A549 (cell line): ENCODE results near the gene SLC30A1. TPM values are rescaled to one million over a fixed set of nuclear protein-coding genes. Genes with fewer than 3 reads are reported as not detected.

Source experiments
- ATAC-seq, 2 experiments: fragments of 200-7000 bp in 1 of 2; fragments of >200 bp in 1 of 2; cut with Nextera tagmentation in 1 of 2; cut with Tn5 transposase in 1 of 2; 3 replicates each; pipeline versions ENCODE4 v1.8.0 to v1.9.1; 2018 to 2020; ENCODE audit warnings: mild to moderate bottlenecking in 1 of 2, moderate library complexity in 1 of 2
- CTCF ChIA-PET: fragments of 300-600 bp; sonication (Branson Sonifier 250); formaldehyde crosslinking; extraction: SDS; loops from one replicate; lab custom pipeline; 2021; ENCODE audit warnings: antibody characterized with exemption, inconsistent platforms; lab: Yijun Ruan, JAX
- POLR2A ChIA-PET: fragments of 350-600 bp; formaldehyde crosslinking; extraction: SDS; loops from one replicate; lab custom pipeline; 2021; ENCODE audit warnings: antibody characterized with exemption, inconsistent platforms; lab: Yijun Ruan, JAX
- DNase-seq, 2 experiments: peaks; one replicate each; pipeline versions ENCODE4 v3.0.0 to v3.0.0-alpha.2; 2011 to 2016; ENCODE audit warnings: low read depth in 1 of 2, low spot score in 1 of 2
- FAIRE-seq: peaks from 2 replicates; lab custom pipeline; 2011; peaks lifted over from hg19 to GRCh38; lab: Jason Lieb, UNC
- H3K27ac ChIP-seq, 2 experiments: fragments of >200 bp; sonication (Bioruptor Twin); formaldehyde crosslinking; 3 replicates each; pipeline ENCODE4 v1.5.1; 2016 to 2017
- H3K4me1 ChIP-seq: fragments of >200 bp; sonication (Bioruptor Twin); formaldehyde crosslinking; 3 replicates; pipeline ENCODE4 v1.6.1; 2016
- H3K4me2 ChIP-seq: fragments of >200 bp; sonication (Bioruptor Twin); formaldehyde crosslinking; 3 replicates; pipeline ENCODE4 v1.6.1; 2016
- H3K4me3 ChIP-seq: fragments of >200 bp; sonication (Bioruptor Twin); formaldehyde crosslinking; 3 replicates; pipeline ENCODE4 v1.5.1; 2016
- H3K9me3 ChIP-seq: fragments of >200 bp; sonication (Bioruptor Twin); formaldehyde crosslinking; 3 replicates; pipeline ENCODE4 v1.6.1; 2016
- ATOH8 ChIP-seq: fragments of 250-450 bp; sonication (Bioruptor Pico); IDR thresholded peaks from 2 replicates; pipeline ENCODE4 v1.5.0; 2020; ENCODE audit warnings: low read depth, mild to moderate bottlenecking, moderate library complexity
- BHLHE40 ChIP-seq: IDR thresholded peaks from 2 replicates; pipeline ENCODE4 v1.6.1; 2012; ENCODE audit warnings: low read depth, low read length, inconsistent platforms
- CTCF ChIP-seq: fragments of >200 bp; sonication (Bioruptor Twin); formaldehyde crosslinking; IDR thresholded peaks from 3 replicates; pipeline ENCODE4 v1.5.1; 2016
- EHF ChIP-seq: fragments of 250-450 bp; sonication (Bioruptor Pico); IDR thresholded peaks from 2 replicates; pipeline ENCODE4 v1.5.0; 2020; ENCODE audit warnings: mild to moderate bottlenecking
- ELK1 ChIP-seq: fragments of 150-350 bp; IDR thresholded peaks from 2 replicates; pipeline ENCODE4 v1.6.1; 2014; ENCODE audit warnings: low read depth, mild to moderate bottlenecking, low read length
- GATA3 ChIP-seq: IDR thresholded peaks from 2 replicates; pipeline ENCODE4 v1.6.1; 2012; ENCODE audit warnings: borderline replicate concordance
- HDAC2 ChIP-seq: fragments of 200-600 bp; sonication (generic); IDR thresholded peaks from 2 replicates; pipeline ENCODE4 v1.6.1; 2016
- HES2 ChIP-seq: fragments of >200 bp; sonication (Bioruptor Twin); formaldehyde crosslinking; IDR thresholded peaks from 2 replicates; pipeline ENCODE4 v1.6.1; 2016
- HEYL ChIP-seq: fragments of 250-450 bp; sonication (Bioruptor Pico); IDR thresholded peaks from 2 replicates; pipeline ENCODE4 v1.8.0; 2021; ENCODE audit warnings: mild to moderate bottlenecking, moderate library complexity
- HOXB13 ChIP-seq: fragments of 250-450 bp; sonication (Bioruptor Pico); IDR thresholded peaks from 2 replicates; pipeline ENCODE4 v1.5.0; 2020; ENCODE audit warnings: low read depth, mild to moderate bottlenecking, moderate library complexity
- HOXB5 ChIP-seq: fragments of 250-450 bp; sonication (Bioruptor Pico); IDR thresholded peaks from 2 replicates; pipeline ENCODE4 v1.5.0; 2020; ENCODE audit warnings: mild to moderate bottlenecking, moderate library complexity
- KDM5A ChIP-seq: fragments of 200-600 bp; sonication (generic); IDR thresholded peaks from 2 replicates; pipeline ENCODE4 v1.6.1; 2016; ENCODE audit warnings: antibody characterized with exemption, mild to moderate bottlenecking
- MAX ChIP-seq: IDR thresholded peaks from 2 replicates; pipeline ENCODE4 v1.6.1; 2012
- NFE2L2 ChIP-seq: fragments of 150-350 bp; conservative IDR thresholded peaks from 2 replicates; pipeline ENCODE4 v1.6.1; 2014; ENCODE audit warnings: low read length
- NPAS2 ChIP-seq: fragments of 250-450 bp; sonication (Bioruptor Pico); IDR thresholded peaks from 2 replicates; pipeline ENCODE4 v1.8.0; 2022; ENCODE audit warnings: mild to moderate bottlenecking, moderate library complexity, borderline replicate concordance
- PBX3 ChIP-seq: IDR thresholded peaks from 2 replicates; pipeline ENCODE4 v1.6.1; 2012
- PHF8 ChIP-seq: fragments of 200-600 bp; sonication (generic); IDR thresholded peaks from 2 replicates; pipeline ENCODE4 v1.6.1; 2016; ENCODE audit warnings: low read depth, mild to moderate bottlenecking, antibody characterized with exemption, moderate library complexity, borderline replicate concordance
- POLR2A ChIP-seq: IDR thresholded peaks from 2 replicates; pipeline ENCODE4 v1.6.1; 2012; ENCODE audit warnings: mild to moderate bottlenecking, low read length
- SMC3 ChIP-seq: fragments of >200 bp; sonication (Bioruptor Twin); formaldehyde crosslinking; IDR thresholded peaks from 3 replicates; pipeline ENCODE4 v1.6.1; 2018; ENCODE audit warnings: inconsistent platforms
- ZC3H11A ChIP-seq: fragments of 450-650 bp; IDR thresholded peaks from 2 replicates; pipeline ENCODE4 v1.6.1; 2014; ENCODE audit warnings: antibody characterized with exemption, mild to moderate bottlenecking
- ZNF302 ChIP-seq: fragments of 250-450 bp; sonication (Bioruptor Pico); IDR thresholded peaks from 2 replicates; pipeline ENCODE4 v1.9.0; 2021; ENCODE audit warnings: inconsistent platforms, mild to moderate bottlenecking, moderate library complexity
- ZSCAN20 ChIP-seq: fragments of 250-450 bp; sonication (Bioruptor Pico); IDR thresholded peaks from 2 replicates; pipeline ENCODE4 v1.8.0; 2022; ENCODE audit warnings: mild to moderate bottlenecking, moderate library complexity
- WGBS: methylation state at CpG from one replicate; pipeline ENCODE4 v1.1.6; 2017; ENCODE audit errors: missing lambda C conversion rate; 5-methylcytosine and 5-hydroxymethylcytosine counted together
- polyA plus RNA-seq, 4 experiments: library from polyadenylated mRNA; depleted of rRNA in 3 of 4; stranded (reverse); fragments of >200 nt; fragmentation: RNase III in 1 of 4; extraction: RNeasy Plus Mini Kit Qiagen cat#74134 plus additional on column Dnase treatment in 1 of 4; gene quantifications; 2 replicates in 3 of 4; 3 replicates in 1 of 4; pipeline ENCODE4 v1.2.3, GENCODE V29; 2011 to 2017

SLC30A1 gene
- polyA plus RNA-seq, 2 of the 4 experiments (the other 2 are of a cell fraction), result 20.6 to 27.0 TPM

GRCh38 chr1:211535346-211535745, 43.6 kb downstream of the SLC30A1 start (continued):
- TF ChIP-seq HEYL, result no peak
- TF ChIP-seq HOXB5 (CRISPR knock-in tag), result no peak

GRCh38 chr1:211534545-211535291, 44.2 kb downstream of the SLC30A1 start:
- ATAC-seq (peak in 1 of 2 experiments; percentile 34; a peak in 2 of 6 replicates), FAIRE-seq (no peak)
- POLR2A ChIA-PET, result no interaction called here

GRCh38 chr1:211532088-211532444, 46.9 kb downstream of the SLC30A1 start:
- FAIRE-seq (no peak), DNase-seq (no peak), ATAC-seq (no peak; a peak in 1 of 6 replicates)
- WGBS, result 78% methylated on average over 5 of the region's 6 CpGs
- H3K27ac ChIP-seq, result no peak overlapping the region
- H3K9me3 ChIP-seq, result no peaks in the 10 kb centered on the region
- no peak overlapping the region for H3K4me2 ChIP-seq
- H3K4me1 ChIP-seq, result no peaks in the 10 kb centered on the region
- no peak overlapping the region for H3K4me3 ChIP-seq
- ChIA-PET CTCF (interaction anchor here (1.7 to 5.6 kb wide), 2 partner anchors 16 to 123 kb away, joined by 7 to 42 read pairs; no protein-coding TSS in a partner anchor), POLR2A (no interaction called here)
- TF ChIP-seq HDAC2, result no peak
- no peak for TF ChIP-seq PHF8
- TF ChIP-seq CTCF, result no peak
- no peak for TF ChIP-seq KDM5A
- TF ChIP-seq HES2, result no peak
- no peak for TF ChIP-seq HOXB13 (CRISPR knock-in tag)
- TF ChIP-seq PBX3, result no peak
- TF ChIP-seq NFE2L2, result no peak
- no peak for TF ChIP-seq ATOH8 (CRISPR knock-in tag)
- TF ChIP-seq SMC3, result no peak
- TF ChIP-seq HEYL, result no peak
- no peak for TF ChIP-seq GATA3
- TF ChIP-seq ELK1, result no peak
- TF ChIP-seq POLR2A, result no peak
- TF ChIP-seq ZC3H11A, result no peak

More at GRCh38 chr1:211534545-211535291, 44.2 kb downstream of the SLC30A1 start:
- Histone ChIP-seq H3K4me3 (no peak overlapping the region), H3K9me3 (no peaks in the 10 kb centered on the region), H3K27ac (no peak overlapping the region), H3K4me2 (no peak overlapping the region), H3K4me1 (no peaks in the 10 kb centered on the region)
- WGBS, result 78% methylated on average over 5 of the region's 5 CpGs
- CTCF ChIA-PET, result interaction anchor here (5.6 kb wide), 1 partner anchor 19 kb away, joined by 42 read pairs; no protein-coding TSS in a partner anchor
- TF ChIP-seq BHLHE40 (no peak), ZSCAN20 (CRISPR knock-in tag) (no peak), MAX (no peak), CTCF (no peak), NPAS2 (CRISPR knock-in tag) (no peak), ELK1 (no peak), EHF (CRISPR knock-in tag) (no peak), ZNF302 (no peak)
- TF ChIP-seq, all 56 proteins: peak for 0
- DNase-seq, result no peak
